HepG2 (cell line): ENCODE measurements around the gene DDX1. TPM values are rescaled to one million over a fixed set of nuclear protein-coding genes. Genes with fewer than 3 reads are reported as not detected.

Source experiments
- ATAC-seq: fragments of 200-7000 bp; cut with Tn5 transposase; 3 replicates; pipeline ENCODE4 v1.9.1; 2020; ENCODE audit warnings: mild to moderate bottlenecking, moderate library complexity
- BruUV-seq: library from RNA; stranded (reverse); fragments of 400-500 nt; replicated peaks from 2 replicates; lab custom pipeline; 2021; lab: Mats Ljungman, UMichigan
- CTCF ChIA-PET: fragments of 300-600 bp; formaldehyde crosslinking; extraction: SDS; loops from one replicate; lab custom pipeline; 2021; ENCODE audit warnings: low total read pairs, inconsistent platforms, low intra/inter-chr PET ratio; lab: Yijun Ruan, JAX
- POLR2A ChIA-PET: fragments of 350-600 bp; sonication (Branson Sonifier 250); formaldehyde crosslinking; loops from one replicate; lab custom pipeline; 2020; ENCODE audit warnings: antibody characterized with exemption, inconsistent platforms; lab: Yijun Ruan, JAX
- DNase-seq: peaks from one replicate; pipeline ENCODE4 v3.0.0-alpha.2; 2015; ENCODE audit warnings: low spot score
- FAIRE-seq: peaks from 3 replicates; lab custom pipeline; 2011; peaks lifted over from hg19 to GRCh38; lab: Jason Lieb, UNC
- H2AFZ ChIP-seq: one replicate; pipeline ENCODE4 v1.6.1; 2011; ENCODE audit warnings: low read length, inconsistent platforms
- H3K27ac ChIP-seq: fragments of 300-600 bp; 3 replicates; pipeline ENCODE4 v1.8.0; 2011; ENCODE audit warnings: mixed run types, mild to moderate bottlenecking, mixed read lengths, low read length, inconsistent platforms; ENCODE audit not compliant: insufficient read depth; ENCODE audit errors: extremely low read length
- H3K27me3 ChIP-seq, 2 experiments: fragments of 200-600 bp in 1 of 2; 2 replicates in 1 of 2; 3 replicates in 1 of 2; pipeline versions ENCODE4 v1.6.0 to v1.8.0; 2011; ENCODE audit warnings: low read length in 2 of 2, mild to moderate bottlenecking in 2 of 2, moderate library complexity in 2 of 2, inconsistent platforms in 1 of 2; ENCODE audit not compliant: insufficient read depth in 2 of 2, control insufficient read depth in 1 of 2
- H3K36me3 ChIP-seq, 2 experiments: fragments of 200-600 bp in 1 of 2; replicated peaks in 1 of 2; 2 replicates in 1 of 2; 3 replicates in 1 of 2; pipeline versions ENCODE4 v1.5.1 to v1.8.0; 2011; ENCODE audit warnings: low read length in 2 of 2, inconsistent platforms in 1 of 2; ENCODE audit not compliant: insufficient read depth in 2 of 2, control insufficient read depth in 1 of 2
- H3K4me1 ChIP-seq: 2 replicates; pipeline ENCODE4 v1.5.1; 2012; ENCODE audit warnings: low read length, inconsistent platforms; ENCODE audit not compliant: insufficient read depth
- H3K4me2 ChIP-seq: 2 replicates; pipeline ENCODE4 v1.6.0; 2011; ENCODE audit warnings: low read depth, low read length, inconsistent platforms
- H3K4me3 ChIP-seq, 3 experiments: fragments of 200-600 bp in 1 of 3; sonication (generic), shearing (Covaris generic) in 1 of 3; replicated peaks in 1 of 3; 2 replicates each; pipeline ENCODE4 v1.5.1; 2011 to 2016; ENCODE audit warnings: low read length in 3 of 3, inconsistent platforms in 2 of 3, low read depth in 2 of 3, mild to moderate bottlenecking in 2 of 3, control low read depth in 1 of 3, mixed read lengths in 1 of 3; ENCODE audit not compliant: insufficient read depth in 1 of 3
- H3K79me2 ChIP-seq: one replicate; pipeline ENCODE4 v1.6.1; 2011; ENCODE audit warnings: low read length, inconsistent platforms; ENCODE audit not compliant: insufficient read depth
- H3K9ac ChIP-seq: 2 replicates; pipeline ENCODE4 v1.6.0; 2011; ENCODE audit warnings: mild to moderate bottlenecking, low read depth, low read length, inconsistent platforms; ENCODE audit not compliant: insufficient read depth
- H3K9me3 ChIP-seq: 2 replicates; pipeline ENCODE4 v1.5.1; 2012; ENCODE audit warnings: mild to moderate bottlenecking, low read length
- H4K20me1 ChIP-seq: 2 replicates; pipeline ENCODE4 v1.6.0; 2011; ENCODE audit warnings: inconsistent platforms, mild to moderate bottlenecking, low read length, moderate library complexity; ENCODE audit not compliant: insufficient read depth
- MTA1 ChIP-seq: sonication (generic); formaldehyde crosslinking; IDR thresholded peaks from 2 replicates; pipeline ENCODE4 v1.4.0; 2020; ENCODE audit warnings: missing genetic modification reagents, mild to moderate bottlenecking, borderline replicate concordance
- RARA ChIP-seq: IDR thresholded peaks from 2 replicates; pipeline ENCODE4 v1.6.1; 2016; ENCODE audit warnings: missing genetic modification reagents, missing compliant biosample characterization
- SCMH1 ChIP-seq: sonication (generic); formaldehyde crosslinking; IDR thresholded peaks from 2 replicates; pipeline ENCODE4 v1.9.0; 2021; ENCODE audit warnings: missing genetic modification reagents, mild to moderate bottlenecking, borderline replicate concordance
- ZNF232 ChIP-seq: sonication (generic); formaldehyde crosslinking; IDR thresholded peaks from 2 replicates; pipeline ENCODE4 v1.4.0; 2020; ENCODE audit warnings: missing genetic modification reagents, borderline replicate concordance
- ZNF280D ChIP-seq: sonication (generic); formaldehyde crosslinking; IDR thresholded peaks from 2 replicates; pipeline ENCODE4 v1.5.1; 2020; ENCODE audit warnings: mild to moderate bottlenecking, missing genetic modification reagents
- ZNF343 ChIP-seq: sonication (generic); formaldehyde crosslinking; IDR thresholded peaks from 2 replicates; pipeline ENCODE4 v1.4.0; 2020; ENCODE audit warnings: mild to moderate bottlenecking, missing genetic modification reagents
- ZNF382 ChIP-seq: sonication (generic); formaldehyde crosslinking; IDR thresholded peaks from 2 replicates; pipeline ENCODE4 v1.5.0; 2020; ENCODE audit warnings: missing genetic modification reagents, mild to moderate bottlenecking, borderline replicate concordance
- ZNF441 ChIP-seq: sonication (generic); formaldehyde crosslinking; IDR thresholded peaks from 2 replicates; pipeline ENCODE4 v1.7.0; 2021; ENCODE audit warnings: missing genetic modification reagents, borderline replicate concordance
- ZNF549 ChIP-seq: sonication (generic); formaldehyde crosslinking; IDR thresholded peaks from 2 replicates; pipeline ENCODE4 v1.5.0; 2020; ENCODE audit warnings: missing genetic modification reagents
- ZNF558 ChIP-seq: sonication (generic); formaldehyde crosslinking; IDR thresholded peaks from 2 replicates; pipeline ENCODE4 v1.9.0; 2022; ENCODE audit warnings: mild to moderate bottlenecking, missing genetic modification reagents, borderline replicate concordance
- ZSCAN21 ChIP-seq: sonication (generic); formaldehyde crosslinking; IDR thresholded peaks from 2 replicates; pipeline ENCODE4 v1.8.0; 2022; ENCODE audit warnings: mild to moderate bottlenecking, missing genetic modification reagents, moderate library complexity, borderline replicate concordance
- WGBS: methylation state at CpG from one replicate; pipeline ENCODE4 v1.1.6; 2017; ENCODE audit warnings: low lambda C conversion rate; 5-methylcytosine and 5-hydroxymethylcytosine counted together
- in situ Hi-C: cut with HindIII; loops from 2 replicates; pipeline ENCODE4 v1.10.0; 2017; ENCODE audit warnings: low pct_unique_long_range_greater_than_20kb; ENCODE audit not compliant: extremely low pct_ligation_motif_present
- intact Hi-C: fragments of 100-400 bp; cut with micrococcal nuclease; formaldehyde crosslinking; loops from one replicate; pipeline ENCODE4 v1.10.0; 2022; ENCODE audit not compliant: unreplicated experiment
- polyA plus RNA-seq, 8 experiments: library from polyadenylated mRNA; depleted of rRNA in 3 of 8; stranded (reverse) in 7 of 8; unstranded in 1 of 8; fragments of >200 nt; fragmentation: Illumina TruSeq in 4 of 8; extraction: Trizol in 4 of 8; gene quantifications; 2 replicates each; pipeline versions ENCODE4 v1.2.1 to v1.2.3, GENCODE V29; 2011 to 2016; ENCODE audit warnings: low read depth in 4 of 8, missing spikeins in 1 of 8, mixed read lengths in 1 of 8; ENCODE audit not compliant: insufficient read depth in 1 of 8
- total RNA-seq, 5 experiments: library from RNA; depleted of rRNA; stranded (reverse); fragments of >200 nt; fragmentation: Illumina TruSeq; extraction: Trizol; gene quantifications; 2 replicates each; pipeline ENCODE4 v1.2.3, GENCODE V29; 2016; ENCODE audit warnings: low read depth in 1 of 5
- TF ChIP-seq, protein P1 (sequence below): sonication (generic); formaldehyde crosslinking; IDR thresholded peaks from 2 replicates; pipeline ENCODE4 v1.5.0; 2020; ENCODE audit warnings: mild to moderate bottlenecking, missing genetic modification reagents, moderate library complexity
- TF ChIP-seq, protein P2 (sequence below): IDR thresholded peaks from 2 replicates; pipeline ENCODE4 v1.6.1; 2016; ENCODE audit warnings: low read depth, missing genetic modification reagents, missing compliant biosample characterization

DDX1 gene
- total and polyA plus RNA-seq, 2 of the 13 experiments (the other 11 are each of a cell fraction or from before 2014, with no cell fraction given): 81.6 to 130 TPM

- BruUV-seq: no TSS peak
- Histone ChIP-seq H3K27me3 (no peaks in the 10 kb centered on the region), H3K9me3 (no peaks in the 10 kb centered on the region), H4K20me1 (no peaks in the 10 kb centered on the region), H3K4me2 (no peak overlapping the region), H3K4me1 (peaks cover 12% of the 10 kb centered on the region), H3K9ac (no peak overlapping the region), H3K27ac (no peak overlapping the region), H3K4me3 (no peak overlapping the region), H3K79me2 (no peaks in the 10 kb centered on the region), H2AFZ (no peak overlapping the region), H3K36me3 (peaks cover 26 to 93% of the 10 kb centered on the region in 2 experiments)
- FAIRE-seq (no peak), DNase-seq (no peak), ATAC-seq (no peak)
- CTCF ChIA-PET: no interaction called here
- intact Hi-C loops (no loop called here), in situ Hi-C loops (loop anchor here (25.0 kb wide), 1 partner anchor 109 kb away; no protein-coding TSS in a partner anchor)
- WGBS: 93% methylated on average over 9 of the region's 9 CpGs
- POLR2A ChIA-PET: no interaction called here
- TF ChIP-seq ZNF558 (no peak), ZNF441 (no peak), MTA1 (no peak), ZNF549 (CRISPR knock-in tag) (no peak), ZSCAN21 (no peak), ZNF382 (CRISPR knock-in tag) (no peak), ZNF232 (CRISPR knock-in tag) (no peak), RARA (CRISPR knock-in tag) (no peak), ZNF343 (CRISPR knock-in tag) (no peak), ZNF280D (no peak), SCMH1 (CRISPR knock-in tag) (no peak)
- TF ChIP-seq, protein P1, sequence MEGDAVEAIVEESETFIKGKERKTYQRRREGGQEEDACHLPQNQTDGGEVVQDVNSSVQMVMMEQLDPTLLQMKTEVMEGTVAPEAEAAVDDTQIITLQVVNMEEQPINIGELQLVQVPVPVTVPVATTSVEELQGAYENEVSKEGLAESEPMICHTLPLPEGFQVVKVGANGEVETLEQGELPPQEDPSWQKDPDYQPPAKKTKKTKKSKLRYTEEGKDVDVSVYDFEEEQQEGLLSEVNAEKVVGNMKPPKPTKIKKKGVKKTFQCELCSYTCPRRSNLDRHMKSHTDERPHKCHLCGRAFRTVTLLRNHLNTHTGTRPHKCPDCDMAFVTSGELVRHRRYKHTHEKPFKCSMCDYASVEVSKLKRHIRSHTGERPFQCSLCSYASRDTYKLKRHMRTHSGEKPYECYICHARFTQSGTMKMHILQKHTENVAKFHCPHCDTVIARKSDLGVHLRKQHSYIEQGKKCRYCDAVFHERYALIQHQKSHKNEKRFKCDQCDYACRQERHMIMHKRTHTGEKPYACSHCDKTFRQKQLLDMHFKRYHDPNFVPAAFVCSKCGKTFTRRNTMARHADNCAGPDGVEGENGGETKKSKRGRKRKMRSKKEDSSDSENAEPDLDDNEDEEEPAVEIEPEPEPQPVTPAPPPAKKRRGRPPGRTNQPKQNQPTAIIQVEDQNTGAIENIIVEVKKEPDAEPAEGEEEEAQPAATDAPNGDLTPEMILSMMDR (CRISPR knock-in tag): no peak
- TF ChIP-seq, protein P2, sequence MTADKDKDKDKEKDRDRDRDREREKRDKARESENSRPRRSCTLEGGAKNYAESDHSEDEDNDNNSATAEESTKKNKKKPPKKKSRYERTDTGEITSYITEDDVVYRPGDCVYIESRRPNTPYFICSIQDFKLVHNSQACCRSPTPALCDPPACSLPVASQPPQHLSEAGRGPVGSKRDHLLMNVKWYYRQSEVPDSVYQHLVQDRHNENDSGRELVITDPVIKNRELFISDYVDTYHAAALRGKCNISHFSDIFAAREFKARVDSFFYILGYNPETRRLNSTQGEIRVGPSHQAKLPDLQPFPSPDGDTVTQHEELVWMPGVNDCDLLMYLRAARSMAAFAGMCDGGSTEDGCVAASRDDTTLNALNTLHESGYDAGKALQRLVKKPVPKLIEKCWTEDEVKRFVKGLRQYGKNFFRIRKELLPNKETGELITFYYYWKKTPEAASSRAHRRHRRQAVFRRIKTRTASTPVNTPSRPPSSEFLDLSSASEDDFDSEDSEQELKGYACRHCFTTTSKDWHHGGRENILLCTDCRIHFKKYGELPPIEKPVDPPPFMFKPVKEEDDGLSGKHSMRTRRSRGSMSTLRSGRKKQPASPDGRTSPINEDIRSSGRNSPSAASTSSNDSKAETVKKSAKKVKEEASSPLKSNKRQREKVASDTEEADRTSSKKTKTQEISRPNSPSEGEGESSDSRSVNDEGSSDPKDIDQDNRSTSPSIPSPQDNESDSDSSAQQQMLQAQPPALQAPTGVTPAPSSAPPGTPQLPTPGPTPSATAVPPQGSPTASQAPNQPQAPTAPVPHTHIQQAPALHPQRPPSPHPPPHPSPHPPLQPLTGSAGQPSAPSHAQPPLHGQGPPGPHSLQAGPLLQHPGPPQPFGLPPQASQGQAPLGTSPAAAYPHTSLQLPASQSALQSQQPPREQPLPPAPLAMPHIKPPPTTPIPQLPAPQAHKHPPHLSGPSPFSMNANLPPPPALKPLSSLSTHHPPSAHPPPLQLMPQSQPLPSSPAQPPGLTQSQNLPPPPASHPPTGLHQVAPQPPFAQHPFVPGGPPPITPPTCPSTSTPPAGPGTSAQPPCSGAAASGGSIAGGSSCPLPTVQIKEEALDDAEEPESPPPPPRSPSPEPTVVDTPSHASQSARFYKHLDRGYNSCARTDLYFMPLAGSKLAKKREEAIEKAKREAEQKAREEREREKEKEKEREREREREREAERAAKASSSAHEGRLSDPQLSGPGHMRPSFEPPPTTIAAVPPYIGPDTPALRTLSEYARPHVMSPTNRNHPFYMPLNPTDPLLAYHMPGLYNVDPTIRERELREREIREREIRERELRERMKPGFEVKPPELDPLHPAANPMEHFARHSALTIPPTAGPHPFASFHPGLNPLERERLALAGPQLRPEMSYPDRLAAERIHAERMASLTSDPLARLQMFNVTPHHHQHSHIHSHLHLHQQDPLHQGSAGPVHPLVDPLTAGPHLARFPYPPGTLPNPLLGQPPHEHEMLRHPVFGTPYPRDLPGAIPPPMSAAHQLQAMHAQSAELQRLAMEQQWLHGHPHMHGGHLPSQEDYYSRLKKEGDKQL (CRISPR knock-in tag): no peak
Measured at GRCh38 chr2:15627817-15628684, 36.4 kb downstream of the DDX1 start.
